GM23338 (cell line): ENCODE measurements around the gene AQP6. TPM values are rescaled to one million over a fixed set of nuclear protein-coding genes. Genes with fewer than 3 reads are reported as not detected.

Source experiments
- ATAC-seq: fragments of 200-7000 bp; cut with Tn5 transposase; 3 replicates; pipeline ENCODE4 v1.9.1; 2020
- DNase-seq: peaks from one replicate; pipeline ENCODE4 v3.0.0-alpha.2; 2015; ENCODE audit warnings: low spot score
- H2AFZ ChIP-seq: fragments of 200-600 bp; sonication (generic); 2 replicates; pipeline ENCODE4 v1.8.0; 2016; ENCODE audit warnings: antibody characterized with exemption, mild to moderate bottlenecking, moderate library complexity
- H3F3A ChIP-seq: fragments of 200-600 bp; sonication (generic); replicated peaks from 2 replicates; pipeline ENCODE4 v1.8.0; 2017; ENCODE audit warnings: antibody characterized with exemption, mixed run types, low read depth
- H3K27ac ChIP-seq: fragments of 200-600 bp; sonication (generic); 2 replicates; pipeline ENCODE4 v1.6.1; 2016; ENCODE audit warnings: low read depth
- H3K27me3 ChIP-seq: fragments of 200-600 bp; sonication (generic); 2 replicates; pipeline ENCODE4 v1.8.0; 2016; ENCODE audit warnings: mild to moderate bottlenecking, mixed run types, moderate library complexity; ENCODE audit not compliant: insufficient read depth
- H3K36me3 ChIP-seq: fragments of 200-600 bp; sonication (generic); 2 replicates; pipeline ENCODE4 v1.8.0; 2016; ENCODE audit warnings: mild to moderate bottlenecking; ENCODE audit not compliant: insufficient read depth
- H3K4me1 ChIP-seq: fragments of 200-600 bp; sonication (generic); 2 replicates; pipeline ENCODE4 v1.8.0; 2016; ENCODE audit warnings: mild to moderate bottlenecking, moderate library complexity; ENCODE audit not compliant: insufficient read depth
- H3K4me2 ChIP-seq: fragments of 200-600 bp; sonication (generic); 2 replicates; pipeline ENCODE4 v1.7.1; 2017; ENCODE audit warnings: mixed run types
- H3K4me3 ChIP-seq: fragments of 200-600 bp; sonication (generic); 2 replicates; pipeline ENCODE4 v1.6.1; 2016; ENCODE audit warnings: mixed run types
- H3K79me2 ChIP-seq: fragments of 200-600 bp; sonication (generic); replicated peaks from 2 replicates; pipeline ENCODE4 v1.8.0; 2017; ENCODE audit warnings: mild to moderate bottlenecking; ENCODE audit not compliant: insufficient read depth
- H3K9me2 ChIP-seq: fragments of 200-600 bp; sonication (generic); 2 replicates; pipeline ENCODE4 v1.8.0; 2017; ENCODE audit not compliant: insufficient read depth
- H4K20me1 ChIP-seq: fragments of 200-600 bp; sonication (generic); replicated peaks from 2 replicates; pipeline ENCODE4 v1.8.0; 2017; ENCODE audit warnings: mild to moderate bottlenecking; ENCODE audit not compliant: insufficient read depth
- H3K27ac Mint-ChIP-seq: 2 replicates; pipeline ENCODE4 v1.8.0; 2020; ENCODE audit warnings: inconsistent platforms, mild to moderate bottlenecking, moderate library complexity, mixed read lengths
- H3K27me3 Mint-ChIP-seq: 3 replicates; pipeline ENCODE4 v1.8.0; 2022; ENCODE audit warnings: low read depth, mild to moderate bottlenecking, moderate library complexity, mixed read lengths, inconsistent platforms; ENCODE audit not compliant: insufficient read depth, poor library complexity
- H3K36me3 Mint-ChIP-seq: 3 replicates; pipeline ENCODE4 v1.8.0; 2021; ENCODE audit warnings: low read depth, mild to moderate bottlenecking, inconsistent platforms, moderate library complexity, mixed read lengths
- H3K4me1 Mint-ChIP-seq: 3 replicates; pipeline ENCODE4 v1.8.0; 2020; ENCODE audit warnings: mild to moderate bottlenecking, inconsistent platforms, mixed read lengths
- H3K4me3 Mint-ChIP-seq: 3 replicates; pipeline ENCODE4 v1.8.0; 2021; ENCODE audit warnings: moderate library complexity, mild to moderate bottlenecking, inconsistent platforms, mixed read lengths
- H3K9me3 Mint-ChIP-seq: 3 replicates; pipeline ENCODE4 v1.8.0; 2020; ENCODE audit warnings: moderate library complexity, mild to moderate bottlenecking, inconsistent platforms, mixed read lengths
- CTCF ChIP-seq, 2 experiments: fragments of 200-600 bp in 1 of 2; sonication (generic) in 1 of 2; conservative IDR thresholded peaks; 2 replicates each; pipeline versions ENCODE4 v1.5.1 to v1.6.1; 2016 to 2017; ENCODE audit warnings: antibody characterized with exemption in 2 of 2, low read depth in 2 of 2, mild to moderate bottlenecking in 2 of 2, moderate library complexity in 1 of 2
- EZH2 ChIP-seq: fragments of 200-600 bp; sonication (generic); IDR thresholded peaks from one replicate; pipeline ENCODE4 v1.8.0; 2017; ENCODE audit warnings: antibody characterized with exemption, mild to moderate bottlenecking, low read depth; ENCODE audit not compliant: unreplicated experiment
- EZH2phosphoT487 ChIP-seq: fragments of 200-600 bp; sonication (generic); IDR thresholded peaks from one replicate; pipeline ENCODE4 v1.8.1; 2018; ENCODE audit warnings: antibody characterized with exemption; ENCODE audit not compliant: unreplicated experiment
- NANOG ChIP-seq: IDR thresholded peaks from 2 replicates; pipeline ENCODE4 v1.6.1; 2016; ENCODE audit warnings: antibody characterized with exemption, borderline replicate concordance
- ZNF114 ChIP-seq: fragments of 250-450 bp; sonication (Bioruptor Pico); IDR thresholded peaks from 2 replicates; pipeline ENCODE4 v1.5.0; 2020; ENCODE audit warnings: mild to moderate bottlenecking, moderate library complexity
- ZNF331 ChIP-seq: fragments of 250-450 bp; sonication (Bioruptor Pico); IDR thresholded peaks from 2 replicates; pipeline ENCODE4 v1.5.0; 2020; ENCODE audit warnings: low read depth, mild to moderate bottlenecking, moderate library complexity
- ZNF462 ChIP-seq: fragments of 250-450 bp; sonication (Bioruptor Pico); IDR thresholded peaks from 2 replicates; pipeline ENCODE4 v1.5.0; 2020; ENCODE audit warnings: mild to moderate bottlenecking, moderate library complexity
- polyA plus RNA-seq: library from polyadenylated mRNA; unstranded; fragments of >200 nt; fragmentation: Nextera tagmentation; extraction: Ambion mirVana; gene quantifications from 2 replicates; pipeline ENCODE4 v1.2.1, GENCODE V29; 2016
- total RNA-seq: library from RNA; depleted of rRNA; stranded (reverse); fragments of >200 nt; shearing (Covaris generic); gene quantifications from 2 replicates; pipeline ENCODE4 v1.2.3, GENCODE V29; 2014

AQP6 gene
- total and polyA plus RNA-seq, 2 experiments from 2014 or later = 0.08 TPM; not detected in 1

GRCh38 chr12:49937639-49938300 is 35.0 kb upstream of the AQP6 start (continued):
- TF ChIP-seq ZNF462 (CRISPR knock-in tag) (no peak), ZNF331 (CRISPR knock-in tag) (no peak), EZH2phosphoT487 (no peak)

GRCh38 chr12:49939307-49939706 is 33.4 kb upstream of the AQP6 start:
- Histone ChIP-seq H4K20me1 (no peaks in the 10 kb centered on the region), H3K9me2 (0 out of 2 replicates have a peak, but pooled peaks cover 3% of the 10 kb centered on the region), H3K27ac (no peak overlapping the region), H3K4me2 (no peak overlapping the region), H3K27me3 (no peaks in the 10 kb centered on the region), H3K4me3 (no peak overlapping the region), H2AFZ (no peak overlapping the region), H3K36me3 (no peaks in the 10 kb centered on the region), H3K79me2 (no peaks in the 10 kb centered on the region), H3F3A (no peaks in the 10 kb centered on the region), H3K4me1 (no peaks in the 10 kb centered on the region)
- no peak overlapping the region for H3K4me3 Mint-ChIP-seq
- no peak for DNase-seq
- peaks cover 6% of the 10 kb centered on the region for H3K27me3 Mint-ChIP-seq
- no peak overlapping the region for H3K27ac Mint-ChIP-seq
- no peaks in the 10 kb centered on the region for H3K9me3 Mint-ChIP-seq
- peaks cover 17% of the 10 kb centered on the region for H3K4me1 Mint-ChIP-seq
- H3K36me3 Mint-ChIP-seq = no peaks in the 10 kb centered on the region
- no peak for ATAC-seq
- TF ChIP-seq ZNF331 (CRISPR knock-in tag) (no peak), ZNF114 (no peak), CTCF (conservative IDR thresholded peaks at IDR 0.05; ENCODE audit: low read depth in 2 of 2) (no peak), EZH2 (no peak), ZNF462 (CRISPR knock-in tag) (no peak), NANOG (no peak)
